HG03159 (cell line): ENCODE measurements around the gene TTC28.
"Not testable (repeated sequence)": the region's sequence is repeated elsewhere in the genome, so short reads cannot be mapped to it uniquely, and the experiment has no call there.

Source experiments
- ATAC-seq: cut with Tn5 transposase; IDR thresholded peaks from one replicate; pipeline ENCODE4 v1.9.1; 2021; ENCODE audit warnings: mild to moderate bottlenecking, moderate library complexity; ENCODE audit not compliant: unreplicated experiment

Gene TTC28

DNA sequence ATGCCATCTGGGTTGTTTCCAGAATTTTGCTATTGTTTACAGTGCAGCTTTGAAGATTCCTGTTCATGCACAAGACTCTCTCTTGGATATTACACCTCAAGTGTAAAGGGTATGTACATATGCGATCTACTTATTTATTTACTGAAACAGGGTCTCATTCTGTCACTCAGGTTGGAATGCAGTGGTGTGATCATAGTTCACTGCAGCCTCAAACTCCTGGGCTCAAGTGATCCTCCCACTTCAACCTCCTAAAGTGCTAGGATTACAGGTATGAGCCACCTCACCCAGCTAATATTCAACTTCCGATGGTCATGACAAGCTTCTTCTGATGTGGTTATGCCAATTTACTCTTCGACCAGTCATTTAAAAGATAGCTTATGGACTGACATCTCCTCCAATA lies 602.5 kb downstream of the TTC28 start:
- ATAC-seq: no peak

GRCh38 chr22:28075358-28075981 lies 604.2 kb downstream of the TTC28 start:
- ATAC-seq: no peak

DNA sequence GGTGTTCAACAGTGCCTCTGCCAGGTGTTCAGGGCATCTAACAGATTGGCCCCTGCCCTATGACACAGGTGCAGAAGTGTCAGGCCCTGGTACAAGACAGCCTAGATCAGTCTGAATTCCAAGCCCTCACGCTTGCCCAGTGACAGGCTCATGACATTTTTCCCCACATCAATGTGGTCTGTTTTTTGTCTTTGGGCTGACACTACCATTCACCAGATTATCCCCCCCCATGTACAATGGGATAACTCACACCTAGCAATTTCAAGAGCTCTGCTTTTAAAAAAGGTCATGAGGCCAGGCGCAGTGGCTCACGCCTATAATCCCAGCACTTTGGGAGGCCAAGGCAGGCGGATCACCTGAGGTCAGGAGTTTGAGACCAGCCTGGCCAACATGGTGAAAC lies 605.1 kb downstream of the TTC28 start:
- no peak for ATAC-seq

GRCh38 chr22:28072066-28072465 lies 607.6 kb downstream of the TTC28 start:
- ATAC-seq: no peak

DNA sequence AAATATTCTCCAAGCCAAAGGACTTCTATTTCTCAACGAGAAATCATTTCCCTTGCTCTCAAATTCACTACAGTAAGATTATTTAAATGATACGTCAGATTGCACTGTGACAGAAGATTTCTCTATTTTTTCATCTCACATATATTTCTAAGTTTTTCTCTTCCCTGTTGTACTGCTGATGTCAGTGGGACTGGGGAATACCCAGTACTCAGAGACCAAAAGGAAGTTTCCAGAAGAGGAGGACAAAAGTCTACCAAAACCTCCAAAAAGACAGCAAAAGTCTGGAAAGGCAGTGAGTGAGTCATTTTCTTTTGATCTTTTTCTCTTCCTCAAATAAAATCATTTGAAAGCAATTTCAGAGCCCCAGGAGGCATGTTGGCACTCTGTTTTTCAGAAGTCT lies 610.8 kb downstream of the TTC28 start:
- ATAC-seq: no peak

- no peak for ATAC-seq
Observed at GRCh38 chr22:28064920-28065319, 614.7 kb downstream of the TTC28 start.

GRCh38 chr22:28063656-28064055 lies 616.0 kb downstream of the TTC28 start:
- ATAC-seq: no peak

DNA sequence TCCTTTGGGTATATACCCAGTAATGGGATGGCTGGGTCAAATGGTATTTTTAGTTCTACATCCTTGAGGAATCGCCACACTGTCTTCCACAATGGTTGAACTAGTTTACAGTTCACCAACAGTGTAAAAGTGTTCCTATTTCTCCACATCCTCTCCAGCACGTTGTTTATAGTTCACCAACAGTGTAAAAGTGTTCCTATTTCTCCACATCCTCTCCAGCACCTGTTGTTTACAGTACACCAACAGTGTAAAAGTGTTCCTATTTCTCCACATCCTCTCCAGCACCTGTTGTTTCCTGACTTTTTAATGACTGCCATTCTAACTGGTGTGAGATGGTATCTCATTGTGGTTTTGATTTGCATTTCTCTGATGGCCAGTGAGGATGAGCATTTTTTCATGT lies 619.0 kb downstream of the TTC28 start:
- ATAC-seq: not testable (repeated sequence)

- no peak for ATAC-seq
Observed at GRCh38 chr22:28058036-28058435, 621.6 kb downstream of the TTC28 start.

- no peak for ATAC-seq
Observed at GRCh38 chr22:28054819-28055208, 624.8 kb downstream of the TTC28 start.

DNA sequence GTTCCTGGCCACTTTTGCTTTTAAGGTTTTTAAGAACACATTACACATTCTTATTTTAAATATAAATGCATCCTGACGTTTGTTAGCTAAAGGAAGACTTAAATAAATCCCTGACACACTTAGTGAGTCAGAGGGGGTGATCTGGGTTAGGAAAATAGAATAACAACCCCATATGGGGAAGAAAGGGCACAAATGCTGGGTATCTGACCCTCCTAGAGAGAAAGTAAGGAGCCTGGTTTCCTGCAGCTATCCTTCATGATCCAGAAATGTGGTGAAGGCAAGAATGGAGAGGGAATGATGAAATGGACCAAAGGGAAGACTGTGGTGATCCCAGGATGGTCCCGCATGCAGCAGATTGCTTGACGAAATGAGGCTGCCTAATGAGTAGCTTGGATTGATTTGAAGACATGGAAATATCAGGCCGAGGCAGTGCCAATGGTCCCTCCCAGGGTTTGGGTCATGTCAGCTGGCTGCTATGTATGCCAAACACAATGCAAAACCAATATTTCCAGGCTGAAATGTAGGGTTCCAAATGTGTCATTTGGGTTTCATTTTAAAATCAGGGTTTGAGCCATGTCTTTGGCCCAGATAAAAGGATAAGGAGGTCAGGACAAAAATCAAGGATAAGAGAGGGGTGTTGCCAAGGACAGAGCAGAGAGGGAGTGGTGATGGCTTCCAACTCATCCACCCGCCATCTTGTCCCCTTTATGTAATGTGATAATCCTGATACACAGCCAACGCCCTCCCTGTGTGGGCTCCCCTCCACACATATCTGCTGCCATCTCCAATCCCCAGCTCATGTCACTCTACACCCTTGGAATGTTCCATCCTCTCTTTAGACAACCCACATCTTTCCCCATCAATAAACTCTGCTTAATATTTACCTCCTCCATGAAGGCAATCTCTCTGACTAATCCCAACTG lies 625.5 kb downstream of the TTC28 start:
- no peak for ATAC-seq

DNA sequence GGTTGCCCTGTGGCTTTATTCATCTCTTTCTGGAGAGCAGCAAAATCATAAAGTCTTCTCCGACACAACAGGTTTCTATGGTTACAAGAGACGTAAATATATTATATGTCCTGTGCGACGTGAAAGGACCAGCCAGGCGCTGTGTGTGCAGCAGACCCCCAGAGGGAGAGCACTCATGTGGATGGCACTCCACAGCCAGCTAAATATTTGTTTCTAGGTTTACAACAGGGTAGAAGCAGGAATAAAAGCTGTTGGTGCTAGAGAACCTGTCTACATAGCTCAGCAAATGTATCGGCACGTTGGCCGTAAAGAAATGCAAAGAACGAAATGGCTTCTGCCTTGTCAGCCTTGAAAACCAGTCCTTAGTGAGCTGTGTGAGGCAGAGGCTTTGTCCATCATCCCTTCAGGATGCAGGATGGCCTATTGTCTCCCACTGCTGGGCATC lies 626.8 kb downstream of the TTC28 start:
- no peak for ATAC-seq

DNA sequence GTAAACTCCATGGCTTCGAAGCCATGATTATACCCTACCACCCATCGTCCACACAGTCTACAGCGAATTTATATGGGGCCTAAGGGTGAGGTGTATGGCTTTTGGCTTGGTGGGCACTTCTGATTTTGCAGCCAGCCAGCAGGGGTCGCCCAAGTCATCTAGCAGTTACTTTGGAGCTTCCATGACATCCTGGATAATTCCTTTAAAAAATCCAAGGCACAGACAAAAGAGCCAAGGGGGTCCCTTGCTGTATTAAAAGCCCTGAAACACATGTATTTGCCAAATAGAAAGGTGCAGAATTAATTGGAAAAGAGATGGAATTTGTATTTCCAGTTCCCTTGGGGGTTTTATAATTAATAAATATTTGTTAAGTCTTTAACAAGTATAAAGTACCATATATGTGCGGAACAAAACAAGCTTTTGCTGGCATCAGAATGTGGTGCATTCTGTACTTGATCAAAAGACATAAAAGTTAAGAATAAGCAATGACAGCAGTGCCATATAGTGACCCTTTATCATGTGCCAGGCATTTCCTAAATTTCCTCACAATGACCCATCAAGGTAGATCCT lies 627.8 kb downstream of the TTC28 start:
- ATAC-seq: no peak

GRCh38 chr22:28051091-28051786 lies 628.4 kb downstream of the TTC28 start:
- ATAC-seq: no peak

GRCh38 chr22:28048529-28048928 lies 631.1 kb downstream of the TTC28 start:
- ATAC-seq: no peak

DNA sequence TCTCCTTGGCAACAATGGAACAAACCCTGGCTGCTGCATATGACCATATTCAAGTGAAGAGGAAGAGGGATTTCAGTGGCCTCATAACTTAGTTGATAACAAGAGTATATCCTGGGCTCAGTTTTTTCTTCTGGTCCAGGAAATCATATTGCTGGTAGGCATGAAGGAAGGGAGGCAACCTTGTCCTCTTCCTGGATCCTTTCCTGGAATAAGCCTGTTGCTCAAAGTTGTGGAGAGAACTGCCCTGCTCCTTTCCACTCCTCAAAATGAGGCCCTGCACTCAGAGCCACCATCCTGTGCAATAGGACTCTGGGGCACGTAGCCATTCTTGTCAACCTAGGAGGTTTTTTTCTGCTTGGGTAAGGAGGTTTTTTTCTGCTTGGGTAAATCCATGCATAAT lies 631.9 kb downstream of the TTC28 start:
- ATAC-seq: no peak

GRCh38 chr22:28046100-28046499 lies 633.5 kb downstream of the TTC28 start:
- no peak for ATAC-seq

DNA sequence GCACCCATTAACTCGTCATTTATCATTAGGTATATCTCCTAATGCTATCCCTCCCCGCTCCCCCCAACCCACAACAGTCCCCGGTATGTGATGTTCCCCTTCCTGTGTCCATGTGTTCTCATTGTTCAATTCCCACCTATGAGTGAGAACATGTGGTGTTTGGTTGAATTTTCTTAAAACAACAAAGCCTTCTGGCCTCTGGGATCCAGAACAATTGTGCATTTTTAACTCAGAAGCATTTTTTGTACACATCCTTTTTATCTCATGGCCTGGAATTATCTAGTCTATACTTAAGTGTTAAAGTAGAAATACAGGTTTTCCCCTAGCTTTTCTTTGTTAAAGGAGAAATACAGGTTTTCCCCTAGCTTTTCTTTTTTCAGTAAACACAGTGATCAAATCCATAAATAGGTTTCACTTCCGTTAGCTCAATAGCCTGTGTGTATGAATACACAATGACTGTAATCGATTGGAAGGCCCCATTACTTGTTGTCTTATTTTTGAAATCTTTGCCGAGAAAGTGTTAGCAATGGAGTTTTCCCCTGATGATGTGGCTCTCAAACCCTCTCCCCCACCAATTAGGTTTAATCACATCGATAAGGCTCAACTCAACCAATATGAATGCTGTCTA lies 635.0 kb downstream of the TTC28 start:
- ATAC-seq: no peak

DNA sequence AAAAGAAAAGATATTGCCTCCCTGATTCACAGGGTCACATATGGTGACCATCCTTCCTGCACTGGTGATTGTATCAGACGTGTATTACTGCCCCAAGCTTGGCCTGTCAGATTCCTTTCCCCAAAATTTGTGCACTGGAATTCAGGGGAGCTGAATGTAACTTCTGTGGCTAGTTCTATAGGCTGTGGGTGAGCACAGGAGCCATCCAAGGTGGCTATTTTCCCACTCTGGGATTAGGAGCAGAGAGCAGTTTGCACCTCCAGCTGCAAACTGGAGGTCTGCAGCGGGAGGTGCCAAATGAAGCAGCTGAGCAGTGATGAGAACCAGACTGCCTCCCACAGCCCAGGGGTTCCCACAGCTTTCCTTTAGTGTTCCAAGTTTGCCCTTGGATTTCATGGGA lies 636.4 kb downstream of the TTC28 start:
- no peak for ATAC-seq

DNA sequence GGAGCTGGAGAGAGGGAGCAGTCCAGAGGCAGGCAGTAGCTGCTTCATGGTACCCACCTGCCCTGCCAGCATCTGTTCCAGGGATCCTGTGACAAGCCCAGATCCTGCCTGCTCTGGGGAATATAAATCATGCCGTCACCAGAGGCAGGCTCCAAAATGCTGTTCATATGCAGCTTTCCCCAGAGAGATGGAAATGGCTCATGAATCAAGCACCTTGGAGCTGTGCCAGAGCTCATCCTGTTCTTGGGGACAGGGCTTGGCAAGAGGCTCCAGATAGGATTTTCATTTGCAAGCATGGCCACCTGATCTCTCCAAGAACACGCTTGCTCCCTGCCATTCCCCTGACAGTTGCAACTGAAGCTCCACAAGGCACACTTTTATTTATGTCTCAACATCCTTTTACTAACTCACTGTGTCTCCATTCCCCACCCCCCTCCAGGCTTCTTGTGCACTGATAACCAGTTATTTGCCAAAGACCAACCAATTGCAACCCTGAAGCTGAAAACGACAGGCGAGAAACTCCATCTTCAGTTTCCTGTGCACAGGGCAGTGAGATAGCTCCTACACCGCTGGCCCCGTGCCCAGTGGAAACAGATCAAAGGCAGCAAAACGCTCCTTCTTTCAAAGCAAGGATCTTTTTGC lies 644.8 kb downstream of the TTC28 start:
- no peak for ATAC-seq
